B cell (primary cell): ENCODE measurements around the gene SPOP. TPM values are rescaled to one million over a fixed set of nuclear protein-coding genes. Genes with fewer than 3 reads are reported as not detected.

Source experiments
- ATAC-seq: fragments of 200-7000 bp; cut with Tn5 transposase; one replicate; pipeline ENCODE4 v1.10.0; 2021; ENCODE audit warnings: low read depth, mild to moderate bottlenecking, moderate number of reproducible peaks, moderate library complexity
- CTCF ChIA-PET: fragments of 350-600 bp; sonication (Branson Sonifier 250); formaldehyde crosslinking; loops from one replicate; lab custom pipeline; 2021; ENCODE audit warnings: antibody characterized with exemption, inconsistent platforms; lab: Charles Lee
- POLR2A ChIA-PET: fragments of 350-600 bp; sonication (Branson Sonifier 250); formaldehyde crosslinking; loops from one replicate; lab custom pipeline; 2021; ENCODE audit warnings: antibody characterized with exemption; lab: Charles Lee
- DNase-seq: peaks from one replicate; pipeline ENCODE4 v3.0.0; 2013
- H2AFZ ChIP-seq: 2 replicates; pipeline ENCODE4 v1.6.1; 2012; ENCODE audit warnings: mild to moderate bottlenecking, low read depth, low read length; ENCODE audit not compliant: insufficient read depth, poor library complexity, severe bottlenecking
- H3K27ac ChIP-seq, 2 donors: 1 replicate in 1 of 2; 2 replicates in 1 of 2; pipeline ENCODE4 v1.5.1; 2012 to 2013; ENCODE audit warnings: low read length in 2 of 2, mild to moderate bottlenecking in 2 of 2, moderate library complexity in 1 of 2
- H3K27me3 ChIP-seq, 4 experiments: fragments of 200-600 bp in 1 of 4; sonication (generic) in 1 of 4; replicated peaks in 1 of 4; 1 replicate in 2 of 4; 2 replicates in 2 of 4; pipeline versions ENCODE4 v1.6.1 to v1.7.0; 2013 to 2016; ENCODE audit warnings: low read length in 3 of 4, mild to moderate bottlenecking in 2 of 4, mixed read lengths in 1 of 4, moderate library complexity in 1 of 4; ENCODE audit not compliant: insufficient read depth in 4 of 4, control insufficient read depth in 3 of 4; ENCODE audit errors: control extremely low read depth in 1 of 4
- H3K36me3 ChIP-seq, 2 experiments: replicated peaks in 1 of 2; 1 replicate in 1 of 2; 2 replicates in 1 of 2; pipeline versions ENCODE4 v1.6.1 to v1.7.1; 2013; ENCODE audit warnings: low read length in 1 of 2; ENCODE audit not compliant: insufficient read depth in 2 of 2, control insufficient read depth in 1 of 2; ENCODE audit errors: control extremely low read depth in 1 of 2, extremely low read depth in 1 of 2
- H3K4me1 ChIP-seq, 2 donors: fragments of 200-600 bp in 1 of 2; sonication (generic) in 1 of 2; 1 replicate in 1 of 2; 2 replicates in 1 of 2; pipeline versions ENCODE4 v1.5.1 to v1.6.1; 2013 to 2017; ENCODE audit warnings: low read length in 2 of 2; ENCODE audit not compliant: control insufficient read depth in 2 of 2, insufficient read depth in 2 of 2
- H3K4me2 ChIP-seq: replicated peaks from 2 replicates; pipeline ENCODE3; 2012; ENCODE audit warnings: mild to moderate bottlenecking, low read depth, low read length; ENCODE audit not compliant: poor library complexity, severe bottlenecking
- H3K4me3 ChIP-seq, 5 experiments: fragments of 200-600 bp in 1 of 5; sonication (generic) in 1 of 5; 1 replicate in 3 of 5; 2 replicates in 2 of 5; pipeline versions ENCODE4 v1.5.1 to v1.7.0; 2011 to 2016; ENCODE audit warnings: low read length in 4 of 5, mild to moderate bottlenecking in 4 of 5, low read depth in 2 of 5, control low read depth in 1 of 5, moderate library complexity in 1 of 5; ENCODE audit not compliant: insufficient read depth in 1 of 5; ENCODE audit errors: control extremely low read depth in 1 of 5, extremely low read depth in 1 of 5
- H3K79me2 ChIP-seq: fragments of 200-600 bp; sonication (generic); one replicate; pipeline ENCODE4 v1.6.0; 2016; ENCODE audit warnings: low read length; ENCODE audit not compliant: control insufficient read depth, insufficient read depth
- H3K9ac ChIP-seq: fragments of 200-600 bp; sonication (generic); 2 replicates; pipeline ENCODE4 v1.6.1; 2017; ENCODE audit warnings: mild to moderate bottlenecking, low read length, moderate library complexity
- H3K9me3 ChIP-seq, 3 donors: one replicate each; pipeline versions ENCODE4 v1.6.1 to v1.7.1; 2013; ENCODE audit warnings: low read length in 2 of 3; ENCODE audit not compliant: control insufficient read depth in 2 of 3, insufficient read depth in 1 of 3; ENCODE audit errors: control extremely low read depth in 1 of 3
- H4K20me1 ChIP-seq: 2 replicates; pipeline ENCODE4 v1.6.0; 2012; ENCODE audit warnings: mild to moderate bottlenecking, low read length; ENCODE audit not compliant: insufficient read depth, control insufficient read depth, poor library complexity, severe bottlenecking
- H3K27ac Mint-ChIP-seq: one replicate; pipeline ENCODE4 v1.8.0; 2021; ENCODE audit warnings: mixed read lengths
- H3K27me3 Mint-ChIP-seq: one replicate; pipeline ENCODE4 v1.8.0; 2021; ENCODE audit warnings: mixed read lengths
- H3K4me1 Mint-ChIP-seq: one replicate; pipeline ENCODE4 v1.8.0; 2021; ENCODE audit warnings: mixed read lengths
- H3K4me3 Mint-ChIP-seq: one replicate; pipeline ENCODE4 v1.8.0; 2021; ENCODE audit warnings: mixed read lengths
- H3K9me3 Mint-ChIP-seq: one replicate; pipeline ENCODE4 v1.8.0; 2022; ENCODE audit warnings: mixed read lengths; ENCODE audit not compliant: insufficient read depth
- EZH2 ChIP-seq: IDR thresholded peaks from 2 replicates; pipeline ENCODE4 v1.6.1; 2012; ENCODE audit warnings: borderline replicate concordance, low read depth, mild to moderate bottlenecking, moderate library complexity, low read length; ENCODE audit not compliant: insufficient read depth, poor library complexity, severe bottlenecking
- WGBS: methylation state at CpG from one replicate; pipeline ENCODE4 v1.1.5; 2013; ENCODE audit warnings: missing lambda C conversion rate; ENCODE audit not compliant: insufficient coverage; 5-methylcytosine and 5-hydroxymethylcytosine counted together
- intact Hi-C: fragments of 100-400 bp; cut with micrococcal nuclease; formaldehyde crosslinking; loops from one replicate; pipeline ENCODE4 v1.10.0; 2022
- polyA plus RNA-seq: library from polyadenylated mRNA; depleted of rRNA; stranded (reverse); fragments of >200 nt; gene quantifications from 2 replicates; pipeline ENCODE4 v1.2.3, GENCODE V29; 2012
- total RNA-seq, 2 donors: library from RNA; stranded (reverse); fragments of 120-200 nt in 1 of 2; gene quantifications; 1 replicate in 1 of 2; 2 replicates in 1 of 2; pipeline versions ENCODE4 v1.2.3 to v1.2.4, GENCODE V29; 2013 to 2022
- TF ChIP-seq, protein P1 (sequence below): fragments of 200-600 bp; IDR thresholded peaks from one replicate; pipeline ENCODE4 v1.8.0; 2022; ENCODE audit warnings: antibody characterized with exemption, mild to moderate bottlenecking

The SPOP gene
- total and polyA plus RNA-seq, 2 donors (not counting 1 experiment from before 2014, with no cell fraction given): 27.0 to 72.1 TPM

DNA sequence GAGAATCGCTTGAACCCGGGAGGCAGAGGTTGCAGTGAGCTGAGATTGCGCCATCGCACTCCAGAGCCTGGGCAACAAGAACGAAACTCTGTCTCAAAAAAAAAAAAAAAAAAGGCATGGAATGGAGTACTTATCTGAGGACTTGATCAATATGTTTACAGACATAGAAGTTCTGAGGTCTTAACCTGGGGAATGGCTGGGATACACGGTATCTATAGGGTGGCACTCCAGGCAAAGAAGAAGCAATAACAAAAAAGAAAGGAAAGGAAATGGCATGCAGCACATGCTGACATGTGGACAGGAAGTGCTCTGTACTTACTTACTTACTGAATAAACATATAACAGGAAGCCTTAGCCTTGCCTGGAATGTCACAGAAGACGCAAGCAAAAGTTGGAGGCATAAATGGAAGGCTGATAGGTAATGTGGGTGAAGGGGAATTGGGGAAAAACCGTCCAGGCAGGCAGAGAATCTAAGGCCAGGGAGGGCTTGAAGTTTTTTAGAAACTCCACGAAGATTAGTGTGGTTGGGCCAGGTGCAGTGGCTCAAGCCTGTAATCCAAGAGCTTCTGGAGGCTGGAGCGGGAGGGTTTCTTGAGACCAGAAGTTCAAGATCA, 10.1 kb upstream of the SPOP start:
- TF ChIP-seq EZH2: no peak
- Mint-ChIP-seq H3K4me1 (peaks cover 17% of the 10 kb centered on the region), H3K4me3 (peak overlapping the region; percentile 32), H3K27me3 (peaks cover 3% of the 10 kb centered on the region), H3K9me3 (no peaks in the 10 kb centered on the region), H3K27ac (peak overlapping the region; percentile 78)
- Histone ChIP-seq H3K9ac (peak overlapping the region; percentile 34), H3K27ac (peak overlapping the region; percentile 55 to 57), H3K9me3 (no peaks in the 10 kb centered on the region), H3K27me3 (no peaks in the 10 kb centered on the region), H2AFZ (peak overlapping the region; percentile 68), H3K4me1 (peaks cover 12 to 19% of the 10 kb centered on the region in 2 donors), H3K36me3 (no peaks in the 10 kb centered on the region), H3K4me2 (peak overlapping the region; percentile 51), H4K20me1 (no peaks in the 10 kb centered on the region), H3K79me2 (no peaks in the 10 kb centered on the region), H3K4me3 (peak overlapping the region in 1 of 5 experiments; percentile 45)
- intact Hi-C loops: no loop called here
- POLR2A ChIA-PET: no interaction called here
- WGBS: 53% methylated on average over 9 of the region's 10 CpGs
- ATAC-seq: peak; percentile 33
- CTCF ChIA-PET: interaction anchor here (1.4 to 24.9 kb wide), 4 partner anchors 8 to 132 kb away, joined by 4 to 485 read pairs (median 6); partner anchors contain the start of gene NXPH3
- DNase-seq: peak; percentile 40

DNA sequence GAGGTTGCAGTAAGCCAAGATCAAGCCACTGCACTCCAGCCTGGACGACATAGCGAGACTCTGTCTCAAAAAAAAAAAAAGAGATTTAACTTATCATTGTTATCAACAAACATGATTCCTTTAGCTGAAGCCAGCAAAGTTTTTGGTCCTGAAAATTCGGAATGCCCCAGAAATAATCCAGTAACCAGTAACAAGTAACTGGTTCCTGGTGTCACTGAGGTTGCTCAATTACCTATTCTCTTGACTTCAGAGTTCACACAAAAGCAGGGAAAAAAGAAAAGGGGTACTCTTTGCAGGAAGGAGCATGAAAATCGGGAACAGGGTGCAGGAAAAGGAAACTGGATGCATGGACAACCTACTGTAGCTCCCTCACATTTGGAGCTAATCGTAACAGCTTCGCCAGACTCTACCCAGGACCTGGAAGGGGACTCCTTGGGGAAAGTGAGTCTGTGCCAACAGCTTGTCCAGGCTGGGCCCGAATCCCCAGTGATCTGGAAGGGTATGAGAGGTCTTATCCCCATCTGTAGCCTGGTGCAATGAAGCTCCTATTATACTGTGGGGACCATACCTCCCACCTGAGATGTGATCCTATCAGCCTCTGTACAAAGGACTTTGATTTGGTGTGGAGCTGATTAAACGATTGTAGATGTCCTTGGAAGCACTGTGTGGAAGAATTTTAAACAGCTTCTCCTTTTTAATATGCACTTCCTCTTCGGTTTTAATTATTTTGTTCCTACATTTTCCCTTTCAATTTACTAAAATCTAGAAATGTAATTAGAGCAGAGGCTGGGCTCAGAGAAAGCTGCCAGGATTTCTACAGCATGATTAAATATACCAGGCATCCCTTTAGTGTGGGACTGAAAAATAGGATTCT, 3.4 kb upstream of the SPOP start:
- no peak for DNase-seq
- no peak for TF ChIP-seq EZH2
- TF ChIP-seq, protein P1, sequence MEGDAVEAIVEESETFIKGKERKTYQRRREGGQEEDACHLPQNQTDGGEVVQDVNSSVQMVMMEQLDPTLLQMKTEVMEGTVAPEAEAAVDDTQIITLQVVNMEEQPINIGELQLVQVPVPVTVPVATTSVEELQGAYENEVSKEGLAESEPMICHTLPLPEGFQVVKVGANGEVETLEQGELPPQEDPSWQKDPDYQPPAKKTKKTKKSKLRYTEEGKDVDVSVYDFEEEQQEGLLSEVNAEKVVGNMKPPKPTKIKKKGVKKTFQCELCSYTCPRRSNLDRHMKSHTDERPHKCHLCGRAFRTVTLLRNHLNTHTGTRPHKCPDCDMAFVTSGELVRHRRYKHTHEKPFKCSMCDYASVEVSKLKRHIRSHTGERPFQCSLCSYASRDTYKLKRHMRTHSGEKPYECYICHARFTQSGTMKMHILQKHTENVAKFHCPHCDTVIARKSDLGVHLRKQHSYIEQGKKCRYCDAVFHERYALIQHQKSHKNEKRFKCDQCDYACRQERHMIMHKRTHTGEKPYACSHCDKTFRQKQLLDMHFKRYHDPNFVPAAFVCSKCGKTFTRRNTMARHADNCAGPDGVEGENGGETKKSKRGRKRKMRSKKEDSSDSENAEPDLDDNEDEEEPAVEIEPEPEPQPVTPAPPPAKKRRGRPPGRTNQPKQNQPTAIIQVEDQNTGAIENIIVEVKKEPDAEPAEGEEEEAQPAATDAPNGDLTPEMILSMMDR: no peak
- Histone ChIP-seq H4K20me1 (no peaks in the 10 kb centered on the region), H3K9me3 (peaks cover 0 to 3% (median 0%) of the 10 kb centered on the region in 3 donors), H3K4me2 (no peak overlapping the region), H3K4me1 (peaks cover 12 to 16% of the 10 kb centered on the region in 2 donors), H3K36me3 (no peaks in the 10 kb centered on the region), H3K27me3 (no peaks in the 10 kb centered on the region), H3K27ac (no peak overlapping the region), H3K4me3 (no peak overlapping the region), H3K79me2 (peaks cover 5% of the 10 kb centered on the region), H2AFZ (no peak overlapping the region), H3K9ac (no peak overlapping the region)
- Mint-ChIP-seq H3K27ac (no peak overlapping the region), H3K27me3 (no peaks in the 10 kb centered on the region), H3K4me1 (peaks cover 19% of the 10 kb centered on the region), H3K9me3 (no peaks in the 10 kb centered on the region), H3K4me3 (no peak overlapping the region)
- ChIA-PET POLR2A (no interaction called here), CTCF (interaction anchor here (0.6 to 1.8 kb wide), 10 partner anchors 13 to 248 kb away, joined by 3 to 8 read pairs (median 3); no protein-coding TSS in a partner anchor)
- 85% methylated on average over 2 of the region's 9 CpGs for WGBS
- intact Hi-C loops: no loop called here
- ATAC-seq: no peak
